GM12892 (cell line): ENCODE results near the gene GCNT4. TPM values are rescaled to one million over a fixed set of nuclear protein-coding genes. Genes with fewer than 3 reads are reported as not detected.
"Not testable (repeated sequence)": the region's sequence is repeated elsewhere in the genome, so short reads cannot be mapped to it uniquely, and the experiment has no call there.

Experiments
- DNase-seq: peaks from one replicate; pipeline ENCODE4 v3.0.0; 2011; ENCODE audit not compliant: insufficient read length
- FAIRE-seq: peaks from 2 replicates; lab custom pipeline; 2011; peaks lifted over from hg19 to GRCh38; lab: Jason Lieb, UNC
- POLR2A ChIP-seq: IDR thresholded peaks from 2 replicates; pipeline ENCODE4 v1.6.1; 2011; ENCODE audit warnings: low read depth, low read length, control low read depth
- POLR2AphosphoS5 ChIP-seq: IDR thresholded peaks from 2 replicates; pipeline ENCODE4 v1.6.1; 2011; ENCODE audit warnings: low read depth, low read length, control low read depth
- TAF1 ChIP-seq: IDR thresholded peaks from 2 replicates; pipeline ENCODE4 v1.6.1; 2011; ENCODE audit warnings: low read depth, mild to moderate bottlenecking, control low read depth, low read length, borderline replicate concordance
- polyA plus RNA-seq: library from polyadenylated mRNA; unstranded; fragments of >200 nt; gene quantifications from one replicate; pipeline ENCODE4 v1.2.1, GENCODE V29; 2012; ENCODE audit warnings: missing spikeins, inconsistent platforms; ENCODE audit not compliant: missing spikeins

Gene GCNT4, protein sequence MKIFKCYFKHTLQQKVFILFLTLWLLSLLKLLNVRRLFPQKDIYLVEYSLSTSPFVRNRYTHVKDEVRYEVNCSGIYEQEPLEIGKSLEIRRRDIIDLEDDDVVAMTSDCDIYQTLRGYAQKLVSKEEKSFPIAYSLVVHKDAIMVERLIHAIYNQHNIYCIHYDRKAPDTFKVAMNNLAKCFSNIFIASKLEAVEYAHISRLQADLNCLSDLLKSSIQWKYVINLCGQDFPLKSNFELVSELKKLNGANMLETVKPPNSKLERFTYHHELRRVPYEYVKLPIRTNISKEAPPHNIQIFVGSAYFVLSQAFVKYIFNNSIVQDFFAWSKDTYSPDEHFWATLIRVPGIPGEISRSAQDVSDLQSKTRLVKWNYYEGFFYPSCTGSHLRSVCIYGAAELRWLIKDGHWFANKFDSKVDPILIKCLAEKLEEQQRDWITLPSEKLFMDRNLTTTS
- 0.11 TPM for polyA plus RNA-seq

- TF ChIP-seq POLR2A = no peak
- TF ChIP-seq TAF1 = no peak
- no peak for TF ChIP-seq POLR2AphosphoS5
- DNase-seq (peak; percentile 19), FAIRE-seq (no peak)
These were observed at the start of gene GCNT4 for GRCh38 chr5:75052192-75053053. Gene GCNT4, minus strand, starts transcription at chr5:75052558. Its CDS starts 22,521 bp downstream, at chr5:75030037.

DNA sequence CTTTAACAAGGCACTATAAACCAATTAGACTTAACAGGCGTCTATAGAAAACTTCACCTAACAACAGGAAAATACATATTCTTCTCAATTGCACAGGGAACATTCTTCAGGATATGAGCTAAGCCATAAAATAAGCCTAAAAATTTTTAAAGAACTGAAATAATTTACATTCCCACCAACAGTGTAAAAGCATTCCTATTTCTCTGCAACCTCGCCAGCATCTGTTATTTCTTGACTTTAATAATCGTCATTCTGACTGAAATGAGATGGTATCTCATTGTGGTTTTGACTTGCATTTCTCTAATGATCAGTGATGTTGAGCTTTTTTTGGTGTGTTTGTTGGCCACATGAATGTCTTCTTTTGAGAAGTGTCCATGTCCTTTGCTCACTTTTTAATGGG is 43.6 kb upstream of the GCNT4 start:
- not testable (repeated sequence) for FAIRE-seq, DNase-seq

- no peak for TF ChIP-seq TAF1
- TF ChIP-seq POLR2A = no peak
- TF ChIP-seq POLR2AphosphoS5 = no peak
- FAIRE-seq (no peak), DNase-seq (no peak)
These were observed 39.2 kb upstream of the GCNT4 start for GRCh38 chr5:75091597-75091996.

DNA sequence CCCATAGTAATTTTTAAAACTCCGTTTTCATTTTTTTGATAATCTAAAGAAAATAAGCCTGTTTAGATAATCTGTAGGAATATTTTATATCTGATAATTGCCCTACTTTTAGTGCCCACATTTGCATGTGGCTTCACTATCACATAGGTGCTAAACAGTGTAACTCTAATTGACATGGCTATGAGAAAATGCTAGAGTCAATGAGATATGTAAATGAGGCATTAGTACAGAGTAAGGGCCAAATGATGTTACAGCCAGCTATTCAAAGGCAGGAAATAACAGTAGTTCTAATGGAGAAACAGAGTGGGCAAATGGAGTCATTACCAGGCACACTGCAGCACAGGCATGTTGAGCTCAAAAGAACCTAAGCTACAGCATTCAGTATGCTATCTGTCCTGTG is 37.3 kb upstream of the GCNT4 start:
- FAIRE-seq = no peak
- no peak for TF ChIP-seq POLR2AphosphoS5
- TF ChIP-seq TAF1 = no peak
- TF ChIP-seq POLR2A = no peak
- no peak for DNase-seq

GRCh38 chr5:75089137-75089536 is 36.8 kb upstream of the GCNT4 start:
- DNase-seq (no peak), FAIRE-seq (peak; percentile 82)
- TF ChIP-seq POLR2A (no peak), TAF1 (no peak), POLR2AphosphoS5 (no peak)

- FAIRE-seq (no peak), DNase-seq (no peak)
- no peak for TF ChIP-seq POLR2AphosphoS5
- TF ChIP-seq TAF1 = no peak
- no peak for TF ChIP-seq POLR2A
These were observed 36.3 kb upstream of the GCNT4 start for GRCh38 chr5:75088648-75089047.

- FAIRE-seq = no peak
- DNase-seq = no peak
- TF ChIP-seq POLR2A = no peak
- TF ChIP-seq POLR2AphosphoS5 = no peak
- no peak for TF ChIP-seq TAF1
These were observed 29.2 kb upstream of the GCNT4 start for GRCh38 chr5:75081510-75081909.

DNA sequence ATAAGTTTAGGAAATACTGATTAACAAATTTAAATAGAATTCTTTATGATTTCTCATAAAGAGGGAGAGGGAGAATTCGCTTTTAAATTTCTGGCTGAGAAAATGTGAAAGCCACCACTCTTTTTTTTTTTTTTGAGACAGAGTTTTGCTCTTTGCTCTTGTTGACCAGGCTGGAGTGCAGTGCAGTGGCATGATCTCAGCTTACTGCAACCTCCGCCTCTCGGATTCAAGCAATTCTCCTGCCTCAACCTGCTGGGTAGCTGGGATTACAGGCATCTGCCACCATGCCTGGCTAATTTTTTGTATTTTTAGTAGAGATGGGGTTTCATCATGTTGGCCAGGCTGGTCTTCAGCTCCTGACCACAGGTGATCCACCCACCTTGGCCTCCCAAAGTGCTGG is 27.0 kb upstream of the GCNT4 start:
- not testable (repeated sequence) for FAIRE-seq, DNase-seq

DNA sequence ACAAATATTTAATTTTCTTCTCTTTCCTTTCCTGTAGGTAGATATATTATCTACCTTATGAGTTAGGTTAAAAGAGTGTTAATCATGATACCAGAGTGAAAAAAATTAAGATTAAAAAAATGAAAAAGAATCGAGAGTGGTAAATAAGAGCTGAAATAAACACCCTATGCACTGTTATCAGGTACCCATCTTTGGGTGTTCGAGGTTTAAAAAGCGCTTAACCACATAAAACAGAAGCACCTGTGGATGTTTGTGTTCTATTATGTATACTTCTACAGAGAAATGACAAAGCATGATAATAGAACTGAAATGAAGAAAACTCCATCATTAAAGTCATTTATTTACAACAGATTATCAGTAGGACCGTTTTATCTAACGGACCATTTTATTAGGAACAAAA is 25.7 kb upstream of the GCNT4 start:
- DNase-seq = no peak
- FAIRE-seq = no peak
- no peak for TF ChIP-seq TAF1
- no peak for TF ChIP-seq POLR2A
- no peak for TF ChIP-seq POLR2AphosphoS5

DNA sequence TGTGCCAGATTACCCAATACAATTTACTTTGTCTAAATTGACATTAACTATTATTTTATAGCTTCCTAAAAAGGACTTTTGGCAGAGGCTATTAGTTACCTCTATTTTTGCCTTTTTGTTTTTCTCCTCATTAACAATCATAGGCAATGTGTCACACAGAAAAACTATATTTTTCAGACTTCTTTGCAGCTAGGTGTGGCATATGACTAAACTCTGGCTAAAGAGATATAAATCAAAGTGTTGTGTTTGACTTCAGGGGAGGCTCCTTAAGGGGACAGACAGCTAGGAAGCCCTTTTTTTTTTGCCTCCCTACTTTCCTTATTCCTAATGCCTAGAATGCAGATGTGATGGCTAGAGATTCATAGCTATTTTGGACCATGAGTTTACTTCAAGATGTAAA is 19.7 kb upstream of the GCNT4 start:
- no peak for FAIRE-seq
- no peak for DNase-seq
- TF ChIP-seq POLR2AphosphoS5 (no peak), POLR2A (no peak), TAF1 (no peak)

DNA sequence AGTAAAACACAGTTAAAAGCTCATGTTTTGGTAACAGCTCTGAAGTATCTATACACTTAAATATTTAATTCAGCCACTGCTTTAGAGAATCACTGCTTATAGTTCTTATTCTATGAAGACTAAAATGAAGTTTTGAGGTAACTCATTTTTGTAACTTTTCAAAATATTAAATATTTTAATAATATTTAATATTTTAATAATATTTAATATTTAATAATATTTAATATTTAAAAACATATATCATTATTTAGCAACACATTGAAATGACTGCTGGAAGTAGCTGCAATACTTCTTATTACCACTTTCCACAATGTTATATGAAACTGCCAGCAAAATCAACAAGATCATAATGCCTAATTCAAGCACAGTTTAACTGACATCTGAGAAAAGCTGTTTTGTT is 18.7 kb upstream of the GCNT4 start:
- no peak for TF ChIP-seq POLR2AphosphoS5
- TF ChIP-seq TAF1 = no peak
- no peak for TF ChIP-seq POLR2A
- DNase-seq (no peak), FAIRE-seq (no peak)

DNA sequence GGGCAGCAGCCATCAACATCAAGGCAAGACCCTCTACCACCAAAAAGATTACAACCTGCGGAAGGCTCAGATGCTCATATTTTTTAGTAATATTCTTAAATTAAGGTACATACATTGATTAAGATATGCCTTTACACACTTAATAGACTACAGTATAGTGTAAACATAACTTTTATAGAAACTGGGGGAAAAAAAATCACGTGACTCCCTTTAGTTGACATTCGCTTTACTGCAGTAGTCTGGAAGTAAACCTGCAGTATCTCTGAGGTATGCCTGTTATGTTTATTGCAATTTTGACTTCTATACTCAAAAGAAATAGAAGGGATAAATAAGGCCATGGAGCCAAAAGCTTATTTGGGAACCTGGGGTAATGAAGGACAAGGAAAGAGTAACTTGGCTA is 15.1 kb upstream of the GCNT4 start:
- no peak for DNase-seq
- FAIRE-seq = no peak
- TF ChIP-seq TAF1 = no peak
- TF ChIP-seq POLR2A = no peak
- no peak for TF ChIP-seq POLR2AphosphoS5
